ENCODE results near the gene LPP. TPM values are rescaled to one million over a fixed set of nuclear protein-coding genes. Genes with fewer than 3 reads are reported as not detected.

LPP gene
- total and polyA plus RNA-seq, 8 donors, result 23.1 to 220 (median 26.7) TPM

DNA sequence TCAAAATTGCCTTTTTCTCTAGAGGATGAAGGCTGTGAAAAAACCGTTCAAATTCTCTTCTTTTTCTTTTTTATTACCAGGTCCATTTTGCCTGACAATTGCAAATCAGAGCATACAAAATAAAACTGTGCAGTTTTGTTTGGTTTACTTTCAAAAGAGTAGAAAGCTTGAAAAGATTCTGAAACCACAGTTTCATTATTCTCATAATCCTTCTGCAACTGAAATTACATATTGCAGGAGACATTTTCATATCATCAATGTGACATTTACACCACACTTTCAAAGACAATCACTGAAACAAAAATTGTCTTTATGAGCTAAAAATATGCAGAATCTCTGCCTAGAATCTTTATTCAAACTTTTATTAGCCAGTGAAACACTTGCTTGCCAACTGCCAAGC, 721.5 kb downstream of the LPP start:
- no peak for ATAC-seq
- Histone ChIP-seq H3K27me3 (no peaks in the 10 kb centered on the region), H3K36me3 (peaks cover 0 to 35% of the 10 kb centered on the region in 2 donors), H3K27ac (no peak overlapping the region), H3K9me3 (no peaks in the 10 kb centered on the region), H3K4me1 (no peaks in the 10 kb centered on the region), H3K4me3 (no peak overlapping the region)
- intact Hi-C loops (cut with DNase I), result no loop called here
- DNase-seq, result no peak
- TF ChIP-seq, protein P1, sequence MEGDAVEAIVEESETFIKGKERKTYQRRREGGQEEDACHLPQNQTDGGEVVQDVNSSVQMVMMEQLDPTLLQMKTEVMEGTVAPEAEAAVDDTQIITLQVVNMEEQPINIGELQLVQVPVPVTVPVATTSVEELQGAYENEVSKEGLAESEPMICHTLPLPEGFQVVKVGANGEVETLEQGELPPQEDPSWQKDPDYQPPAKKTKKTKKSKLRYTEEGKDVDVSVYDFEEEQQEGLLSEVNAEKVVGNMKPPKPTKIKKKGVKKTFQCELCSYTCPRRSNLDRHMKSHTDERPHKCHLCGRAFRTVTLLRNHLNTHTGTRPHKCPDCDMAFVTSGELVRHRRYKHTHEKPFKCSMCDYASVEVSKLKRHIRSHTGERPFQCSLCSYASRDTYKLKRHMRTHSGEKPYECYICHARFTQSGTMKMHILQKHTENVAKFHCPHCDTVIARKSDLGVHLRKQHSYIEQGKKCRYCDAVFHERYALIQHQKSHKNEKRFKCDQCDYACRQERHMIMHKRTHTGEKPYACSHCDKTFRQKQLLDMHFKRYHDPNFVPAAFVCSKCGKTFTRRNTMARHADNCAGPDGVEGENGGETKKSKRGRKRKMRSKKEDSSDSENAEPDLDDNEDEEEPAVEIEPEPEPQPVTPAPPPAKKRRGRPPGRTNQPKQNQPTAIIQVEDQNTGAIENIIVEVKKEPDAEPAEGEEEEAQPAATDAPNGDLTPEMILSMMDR (IDR thresholded peaks at IDR 0.05), result no peak

DNA sequence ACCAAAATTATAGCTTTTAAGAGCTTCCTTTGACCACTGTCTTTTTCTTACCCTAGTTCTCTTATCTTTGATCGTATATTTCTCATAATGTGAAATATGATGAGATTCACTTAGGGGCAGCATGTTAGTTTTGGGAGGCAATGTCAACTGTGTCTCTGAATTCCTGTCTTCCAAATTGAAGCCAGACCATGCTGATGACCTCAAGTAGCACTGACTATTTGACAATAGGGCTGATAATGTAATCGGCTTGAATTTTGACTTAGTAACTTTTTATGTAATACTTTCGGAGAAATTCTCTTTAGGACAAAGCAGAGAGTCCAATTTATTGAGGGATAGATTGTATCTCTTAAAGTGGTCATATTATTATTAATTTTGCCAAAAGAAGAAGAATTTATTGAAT, 722.4 kb downstream of the LPP start:
- H3K27me3 ChIP-seq, result no peaks in the 10 kb centered on the region
- H3K9me3 ChIP-seq, result no peaks in the 10 kb centered on the region
- H3K36me3 ChIP-seq, result peaks cover 0 to 35% of the 10 kb centered on the region in 2 donors
- DNase-seq (no peak), ATAC-seq (no peak)
- no peak overlapping the region for H3K4me3 ChIP-seq
- H3K27ac ChIP-seq, result no peak overlapping the region
- TF ChIP-seq, protein P1 (IDR thresholded peaks at IDR 0.05), result no peak
- intact Hi-C loops (cut with DNase I), result no loop called here
- no peaks in the 10 kb centered on the region for H3K4me1 ChIP-seq

DNA sequence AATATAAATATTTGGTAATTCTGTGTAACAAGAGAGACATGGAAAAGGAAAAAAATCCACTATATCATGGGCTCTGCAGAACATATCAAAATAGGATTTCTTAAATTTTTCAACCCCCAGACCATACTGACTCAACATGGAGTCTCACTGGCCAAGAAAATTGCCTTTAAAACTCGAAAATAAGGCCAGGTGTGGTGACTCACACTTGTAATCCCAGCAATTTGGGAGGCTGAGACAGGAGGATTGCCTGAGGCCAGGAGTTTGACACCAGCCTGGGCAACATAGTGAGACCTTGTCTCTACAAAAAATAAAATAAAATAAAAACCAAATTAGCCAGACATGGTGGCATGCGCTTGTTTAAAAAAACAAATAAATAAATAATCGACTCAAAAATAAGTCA, 723.4 kb downstream of the LPP start:
- H3K9me3 ChIP-seq, result no peaks in the 10 kb centered on the region
- TF ChIP-seq, protein P1 (IDR thresholded peaks at IDR 0.05), result no peak
- H3K36me3 ChIP-seq, result peaks cover 0 to 35% of the 10 kb centered on the region in 2 donors
- no peaks in the 10 kb centered on the region for H3K27me3 ChIP-seq
- intact Hi-C loops (cut with DNase I), result no loop called here
- DNase-seq, result no peak
- no peak overlapping the region for H3K4me3 ChIP-seq
- peaks cover 2 to 4% of the 10 kb centered on the region in 2 donors for H3K4me1 ChIP-seq
- no peak for ATAC-seq
- H3K27ac ChIP-seq, result no peak overlapping the region

DNA sequence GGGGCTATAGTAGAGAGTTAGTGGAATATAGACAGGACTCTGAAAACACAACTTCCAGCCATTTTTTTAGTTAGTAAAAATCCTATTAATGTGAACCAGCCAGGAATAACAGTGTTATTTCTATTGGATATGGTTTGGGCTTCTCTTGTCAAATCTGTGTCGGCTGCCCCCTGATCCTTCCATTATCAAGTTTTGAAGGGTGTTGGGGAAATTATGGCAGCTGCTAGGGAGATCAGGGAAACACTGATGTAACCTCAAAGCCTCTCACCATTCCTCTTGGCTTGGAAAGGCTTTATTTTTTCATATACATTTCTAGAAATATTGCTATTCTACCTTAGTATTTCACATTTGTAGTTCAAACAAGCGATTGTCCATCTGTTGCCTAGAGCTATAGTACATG, 724.1 kb downstream of the LPP start:
- DNase-seq, result peak in 1 of 4 donors; percentile 42
- Histone ChIP-seq H3K4me3 (no peak overlapping the region), H3K9me3 (no peaks in the 10 kb centered on the region), H3K27ac (no peak overlapping the region), H3K36me3 (peaks cover 0 to 28% of the 10 kb centered on the region in 2 donors), H3K4me1 (peaks cover 5 to 6% of the 10 kb centered on the region in 2 donors), H3K27me3 (no peaks in the 10 kb centered on the region)
- intact Hi-C loops (cut with DNase I), result no loop called here
- TF ChIP-seq, protein P1 (IDR thresholded peaks at IDR 0.05), result no peak
- no peak for ATAC-seq

DNA sequence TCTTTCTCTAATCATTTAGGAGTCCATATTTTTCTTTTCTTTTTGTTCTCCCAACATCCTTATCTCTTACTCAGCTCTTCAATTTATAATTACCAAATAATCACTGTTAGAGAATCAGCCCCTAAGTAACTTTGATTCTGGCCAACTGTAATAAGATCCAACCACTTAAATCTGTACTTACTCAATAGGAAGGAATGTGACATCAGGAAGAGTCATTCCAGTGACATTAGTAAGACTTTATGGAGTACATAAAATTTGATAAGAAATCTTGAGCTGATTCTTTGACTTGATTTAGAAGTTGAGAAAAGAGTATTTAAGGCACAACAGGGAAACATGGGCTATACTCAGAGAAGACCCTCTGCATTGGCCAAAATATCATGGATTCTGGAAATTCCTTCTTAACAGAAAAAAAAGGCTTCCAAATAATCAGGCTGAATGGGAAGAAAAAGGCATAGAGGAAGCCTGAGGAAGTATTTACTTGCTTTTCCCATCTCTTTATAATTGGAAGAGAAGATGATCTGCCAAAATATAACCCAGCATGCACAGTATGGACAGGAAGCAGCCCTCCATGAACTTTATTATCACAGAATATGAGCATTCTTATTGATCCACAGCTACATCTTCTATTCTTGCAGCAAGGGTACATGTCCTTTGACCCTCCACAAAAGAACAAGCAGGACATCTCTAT, 728.1 kb downstream of the LPP start:
- DNase-seq (peak in 2 of 4 donors; percentile 45 to 58), ATAC-seq (peak; percentile 93)
- no peaks in the 10 kb centered on the region for H3K36me3 ChIP-seq
- peaks cover 5 to 6% of the 10 kb centered on the region in 2 donors for H3K4me1 ChIP-seq
- H3K9me3 ChIP-seq, result no peaks in the 10 kb centered on the region
- H3K4me3 ChIP-seq, result no peak overlapping the region
- H3K27ac ChIP-seq, result peak overlapping the region; percentile 46 to 67
- TF ChIP-seq, protein P1 (IDR thresholded peaks at IDR 0.05), result no peak
- intact Hi-C loops (cut with DNase I), result no loop called here
- H3K27me3 ChIP-seq, result no peaks in the 10 kb centered on the region

All from left lung (tissue), 10 donors.